ENCODE measurements around the gene TJP1.
"Not testable (repeated sequence)": the region's sequence is repeated elsewhere in the genome, so short reads cannot be mapped to it uniquely, and the experiment has no call there.

Gene TJP1

DNA sequence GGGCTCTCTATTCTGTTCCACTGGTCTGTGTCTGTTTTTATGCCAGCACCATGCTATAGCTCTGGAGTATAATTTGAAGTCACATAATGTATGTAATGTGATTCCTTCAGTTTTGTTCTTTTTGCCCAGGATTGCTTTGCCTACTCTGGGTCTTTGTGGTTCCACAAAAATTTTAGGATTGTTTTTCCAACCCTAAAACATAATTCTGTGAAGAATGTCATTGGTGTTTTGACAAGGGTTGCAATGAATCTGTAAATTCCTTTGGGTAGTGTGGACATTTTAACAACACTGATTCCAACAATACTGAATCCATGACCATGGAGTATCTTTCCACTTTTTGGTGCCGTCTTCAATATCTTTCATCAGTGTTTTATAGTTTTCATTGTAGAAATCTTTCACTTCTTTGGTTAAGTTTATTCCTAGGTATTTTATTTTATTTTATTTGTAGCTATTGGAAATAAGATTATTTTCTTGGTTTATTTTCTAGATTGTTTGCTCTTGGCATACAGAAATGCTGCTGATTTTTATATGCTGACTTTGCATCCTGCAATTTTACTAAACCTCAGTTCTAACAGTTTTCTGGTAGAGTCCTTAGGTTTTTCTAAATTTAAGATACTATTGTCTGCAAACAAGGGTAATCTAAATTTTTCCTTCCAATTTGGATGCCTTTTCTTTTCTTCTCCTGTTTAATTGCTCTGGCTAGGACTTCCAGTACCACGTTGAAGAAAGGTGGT is 29.7 kb downstream of the TJP1 start:
- no peak for DNase-seq

DNA sequence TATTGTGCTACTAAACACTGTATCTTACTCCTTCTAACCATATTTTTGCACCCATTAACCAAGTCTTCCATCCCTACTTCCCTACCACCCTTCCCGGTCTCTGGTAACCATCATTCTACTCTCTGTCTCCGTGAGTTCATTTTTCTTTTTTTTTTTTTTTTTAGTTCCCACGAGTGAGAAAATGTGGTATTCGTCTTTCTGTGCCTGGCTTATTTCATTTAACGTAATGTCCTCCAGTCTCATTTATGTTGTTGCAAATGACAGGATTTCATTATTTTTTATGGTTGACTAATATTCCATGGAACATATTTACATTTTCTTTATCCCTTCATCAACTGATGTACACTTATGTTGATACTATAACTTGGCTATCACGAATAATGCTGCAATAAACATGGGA is 31.7 kb downstream of the TJP1 start:
- DNase-seq, result no peak

DNA sequence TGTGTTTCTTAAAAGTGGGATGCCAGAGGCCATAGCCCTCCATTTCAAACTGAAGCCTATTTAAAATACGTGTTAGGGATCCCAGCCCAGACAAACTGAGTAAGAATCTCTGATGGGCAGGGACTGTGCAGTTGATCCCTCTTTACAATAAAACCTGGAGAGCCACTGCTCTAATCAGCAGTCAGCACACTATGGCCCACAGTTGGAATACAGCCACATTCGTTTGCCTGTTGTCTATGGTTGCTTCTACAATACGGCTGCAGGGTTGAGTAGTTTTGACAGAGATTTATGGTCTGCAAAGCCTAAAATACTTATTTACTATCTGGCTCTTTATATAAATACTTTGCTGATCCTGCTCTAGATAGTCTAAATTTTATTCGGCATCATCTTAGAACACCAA is 32.4 kb downstream of the TJP1 start:
- no peak for DNase-seq

DNA sequence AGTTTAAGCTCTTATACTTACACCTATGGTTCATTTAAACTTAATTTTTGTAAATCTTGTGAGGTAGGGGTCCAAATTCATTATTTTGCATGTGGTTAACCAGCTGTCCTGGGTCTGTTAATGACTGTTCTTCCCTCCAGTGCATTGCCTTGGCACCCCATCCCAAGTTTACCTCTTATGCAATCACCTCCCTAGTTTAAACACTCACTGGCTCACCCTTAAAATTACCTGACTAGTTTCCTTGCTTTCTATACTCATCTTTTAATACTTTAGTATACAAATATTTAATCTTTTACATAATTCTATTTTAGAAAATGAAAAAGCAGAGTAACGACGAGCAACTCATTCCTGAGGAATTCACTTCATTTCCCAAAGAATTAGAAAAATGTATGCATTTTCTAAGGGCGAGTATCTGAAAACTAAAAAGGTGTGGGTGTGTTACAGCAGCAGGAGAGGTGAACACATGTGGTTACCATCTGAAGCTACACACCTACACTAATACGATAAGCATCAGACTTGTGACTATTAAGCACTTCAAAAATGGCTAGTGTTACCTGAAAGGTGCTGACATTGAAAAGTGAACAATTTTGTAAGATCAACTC is 33.7 kb downstream of the TJP1 start:
- DNase-seq, result no peak

DNA sequence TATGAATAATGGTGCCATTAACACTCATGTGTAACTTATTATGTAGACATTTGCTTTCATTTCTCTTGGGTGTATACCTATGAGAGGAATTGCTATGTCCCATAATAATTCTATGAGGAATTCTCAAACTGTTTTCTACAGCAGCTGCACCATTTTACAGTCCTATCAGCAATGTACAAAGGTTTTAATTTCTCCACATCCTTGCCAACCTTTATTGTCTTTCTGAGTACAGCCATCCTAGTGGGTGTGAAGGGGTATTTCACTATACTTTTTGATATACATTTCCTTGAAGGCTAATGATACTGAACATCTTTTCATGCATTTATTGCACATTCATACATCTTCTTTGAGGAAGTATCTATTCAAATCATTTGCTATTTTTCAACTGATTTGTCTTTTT is 34.5 kb downstream of the TJP1 start:
- DNase-seq, result no peak

DNA sequence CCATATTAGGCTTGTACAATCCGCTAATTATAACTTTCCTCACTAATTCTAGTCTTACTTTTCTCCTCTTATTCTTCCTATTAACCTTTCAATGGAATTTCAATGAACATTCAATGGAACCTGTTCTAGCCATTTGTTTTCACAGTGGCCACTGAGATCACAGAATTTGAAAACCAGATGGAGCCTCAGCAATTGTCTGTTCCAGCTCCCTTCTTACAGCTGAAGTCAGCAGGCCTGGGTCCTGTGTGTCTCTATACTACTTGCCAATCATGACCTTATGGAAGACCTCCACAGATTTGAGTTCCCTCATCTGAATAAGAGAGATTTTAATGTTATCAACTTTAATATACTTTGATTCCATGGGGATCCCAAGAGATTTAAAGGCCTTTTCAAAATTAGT is 36.6 kb downstream of the TJP1 start:
- DNase-seq, result no peak

DNA sequence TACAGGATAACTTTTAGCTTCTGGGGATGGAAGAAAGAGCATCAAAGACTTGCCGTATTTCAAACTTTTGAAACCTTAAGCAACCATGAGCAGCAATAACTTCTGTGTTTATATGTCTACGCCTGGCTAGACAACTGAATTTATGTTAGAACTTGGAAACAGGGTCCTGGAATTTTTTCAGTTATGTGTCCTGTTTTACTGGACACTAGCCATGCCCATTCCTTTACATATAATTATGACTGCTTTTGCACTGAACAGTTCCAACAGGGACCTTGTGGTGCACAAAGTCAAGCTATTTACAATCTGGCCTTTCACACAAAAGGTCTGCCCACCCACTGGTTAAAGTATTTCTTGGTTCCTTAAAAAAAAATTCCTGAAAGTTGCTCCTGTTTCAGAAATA is 37.1 kb downstream of the TJP1 start:
- no peak for DNase-seq

DNA sequence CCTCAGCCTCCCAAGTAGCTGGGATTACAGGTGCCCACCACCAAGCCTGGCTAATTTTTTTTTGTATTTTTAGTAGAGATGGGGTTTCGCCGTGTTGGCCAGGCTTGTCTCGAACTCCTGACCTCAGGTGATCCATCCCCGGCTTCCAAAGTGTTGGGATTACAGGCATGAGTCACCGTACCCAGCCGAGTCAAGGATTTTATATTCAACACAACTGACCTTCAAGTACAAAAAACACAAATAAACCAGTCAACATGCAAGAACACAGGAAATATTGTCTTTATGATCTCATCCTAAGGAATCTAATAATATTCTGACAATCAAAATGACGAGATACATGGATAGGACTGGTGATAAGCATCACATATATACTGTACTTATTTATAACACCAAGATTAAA is 37.9 kb downstream of the TJP1 start:
- no peak for DNase-seq

DNA sequence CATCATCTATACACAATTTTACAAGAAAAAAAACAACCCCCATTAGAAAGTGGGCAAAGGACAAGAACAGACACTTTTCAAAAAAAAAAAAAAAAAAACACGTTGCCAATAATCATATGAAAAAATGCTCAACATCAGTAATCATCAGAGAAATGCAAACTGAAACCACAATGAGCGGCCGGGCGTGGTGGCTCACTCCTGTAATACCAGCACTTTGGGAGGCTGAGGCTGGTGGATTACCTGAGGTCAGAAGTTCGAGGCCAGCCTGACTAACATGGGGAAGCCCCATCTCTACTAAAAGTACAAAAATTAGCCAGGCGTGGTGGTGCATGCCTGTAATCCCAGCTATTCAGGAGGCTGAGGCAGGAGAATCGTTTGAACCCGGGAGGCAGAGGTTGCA is 39.5 kb downstream of the TJP1 start:
- DNase-seq, result not testable (repeated sequence)

DNA sequence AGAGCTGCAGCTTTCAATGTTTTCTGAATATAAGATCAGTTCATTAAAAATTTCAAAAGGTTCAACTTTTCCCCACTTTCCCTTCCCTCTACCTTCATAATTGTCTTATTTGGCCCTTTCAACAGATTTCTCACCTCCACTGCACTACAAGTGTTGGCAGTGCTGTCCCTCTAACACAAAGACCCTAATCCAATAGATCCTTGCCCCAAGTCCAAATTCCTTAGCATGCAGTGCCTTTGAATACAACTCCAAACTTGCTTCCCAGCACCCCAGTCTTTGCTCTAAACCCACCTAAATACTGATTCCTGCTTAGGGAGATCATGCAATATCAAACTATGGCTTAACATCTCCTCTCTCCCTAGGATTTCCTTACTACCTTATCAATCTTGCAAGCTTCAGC is 43.9 kb downstream of the TJP1 start:
- DNase-seq, result no peak

DNA sequence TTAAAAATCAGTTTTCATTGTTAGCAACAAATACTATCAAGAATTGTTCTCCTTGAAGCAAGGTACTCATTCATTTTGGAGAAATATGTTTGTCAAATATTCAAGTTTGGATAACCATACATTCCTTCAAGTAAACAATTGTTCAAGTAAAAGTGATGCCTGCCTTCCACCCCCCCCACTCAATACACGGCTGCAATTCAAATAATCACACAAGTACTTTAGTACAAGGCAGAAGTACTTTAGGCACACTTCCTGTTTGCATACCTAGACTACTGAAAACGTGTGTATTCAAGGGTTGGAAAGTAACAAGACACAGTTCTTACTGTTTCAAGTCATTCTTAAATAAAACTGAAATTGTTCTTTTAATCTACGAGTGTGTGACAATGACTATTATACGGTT is 45.4 kb downstream of the TJP1 start:
- DNase-seq, result no peak

DNA sequence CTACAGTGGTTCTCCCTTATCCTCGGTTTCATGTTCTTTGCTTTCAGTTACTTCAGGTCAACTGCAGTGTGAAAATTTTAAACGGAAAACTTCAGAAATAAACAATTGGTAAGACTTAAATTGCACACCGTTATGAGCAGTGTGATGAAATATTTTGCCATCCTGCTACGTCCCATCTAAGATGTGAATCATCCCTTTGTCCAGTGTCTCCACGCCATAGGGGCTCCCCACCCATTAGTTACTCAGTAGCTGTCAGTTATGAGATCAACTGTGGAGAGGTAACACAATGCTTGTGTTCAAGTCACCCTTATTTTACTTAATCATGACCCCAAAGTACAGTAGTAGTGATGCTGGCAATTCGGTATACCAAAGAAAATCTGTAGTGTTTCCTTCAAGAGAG is 47.4 kb downstream of the TJP1 start:
- DNase-seq, result no peak

DNA sequence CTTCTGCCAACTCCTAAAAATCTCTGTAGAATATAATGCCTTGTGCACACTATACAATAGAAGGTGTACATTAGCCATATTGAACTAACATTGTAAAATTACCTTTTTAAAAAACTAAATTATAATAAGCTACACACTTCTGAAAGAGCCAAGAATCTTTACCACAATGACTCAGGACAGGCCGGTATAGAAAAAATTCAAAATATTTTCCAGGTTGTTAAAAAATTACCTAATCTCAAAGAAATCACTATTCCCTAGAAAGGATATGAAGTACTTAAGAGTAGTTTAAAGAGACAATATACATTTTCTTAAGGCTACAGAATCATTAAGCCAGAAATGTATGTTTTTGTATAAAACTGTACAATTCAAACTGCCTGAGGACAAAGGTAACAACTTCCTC is 48.5 kb downstream of the TJP1 start:
- DNase-seq, result no peak

DNA sequence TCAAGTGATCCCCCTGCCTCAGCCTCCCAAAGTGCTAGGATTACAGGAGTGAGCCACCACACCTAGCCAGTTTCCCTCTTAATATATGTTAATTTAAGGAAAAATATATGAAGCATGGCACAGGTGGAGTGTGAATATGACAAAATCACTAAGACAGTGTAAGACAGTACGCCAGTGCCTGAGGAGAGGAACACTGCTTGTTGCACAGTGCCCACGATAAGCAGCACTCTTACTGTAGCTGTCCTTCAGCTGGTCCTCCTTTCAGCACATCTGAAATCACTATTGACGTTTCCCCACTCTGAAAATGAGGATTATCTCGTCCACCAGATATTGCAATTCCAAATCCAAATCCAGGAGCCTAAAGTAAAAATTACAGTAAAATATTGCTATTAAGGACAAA is 49.3 kb downstream of the TJP1 start:
- no peak for DNase-seq

DNA sequence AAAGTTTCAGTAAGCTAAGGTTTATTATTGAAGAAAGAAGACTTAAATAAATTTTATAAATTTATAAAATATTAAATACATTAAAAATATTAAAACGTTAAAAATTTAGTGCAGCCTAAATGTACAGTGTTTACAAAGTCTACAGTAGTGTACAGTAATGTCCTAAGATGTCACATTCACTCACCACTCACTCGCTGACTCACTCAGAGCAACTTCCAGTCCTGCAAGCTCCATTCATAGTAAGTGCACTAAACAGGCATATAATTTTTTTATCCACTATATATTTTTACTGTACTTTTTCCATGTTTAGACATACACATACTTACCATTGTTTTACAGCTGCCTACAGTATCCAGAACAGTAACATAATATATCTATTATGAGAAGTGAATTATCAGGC is 51.5 kb downstream of the TJP1 start:
- no peak for DNase-seq

DNA sequence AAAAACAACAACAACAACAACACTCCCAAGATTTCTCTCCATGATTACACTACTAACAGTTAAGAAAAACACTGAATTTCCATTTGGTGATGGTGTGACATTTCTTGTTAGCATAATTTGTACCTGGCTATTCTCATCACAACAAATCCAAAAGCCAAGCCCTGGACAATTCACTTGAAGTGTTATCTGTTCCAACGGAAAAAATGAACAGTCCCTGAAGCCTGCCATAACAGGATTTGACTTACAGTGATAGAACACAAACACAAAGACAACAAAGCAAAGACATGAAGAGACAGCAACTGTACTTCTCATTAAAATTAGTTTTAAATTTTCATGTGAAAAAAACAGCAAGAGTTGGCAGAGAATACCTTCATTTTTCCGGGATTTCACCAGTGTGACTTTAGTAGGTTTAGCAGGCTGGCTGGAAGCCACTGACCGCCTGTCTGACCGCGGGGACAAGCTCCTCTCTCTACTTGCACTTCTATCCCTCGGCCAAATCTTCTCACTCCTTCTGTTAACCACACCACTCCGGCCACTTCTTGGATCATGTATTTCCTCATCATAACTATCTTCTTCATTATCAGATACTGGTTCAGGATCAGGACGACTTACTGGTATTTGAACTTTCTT is 56.3 kb downstream of the TJP1 start:
- no peak for DNase-seq

DNA sequence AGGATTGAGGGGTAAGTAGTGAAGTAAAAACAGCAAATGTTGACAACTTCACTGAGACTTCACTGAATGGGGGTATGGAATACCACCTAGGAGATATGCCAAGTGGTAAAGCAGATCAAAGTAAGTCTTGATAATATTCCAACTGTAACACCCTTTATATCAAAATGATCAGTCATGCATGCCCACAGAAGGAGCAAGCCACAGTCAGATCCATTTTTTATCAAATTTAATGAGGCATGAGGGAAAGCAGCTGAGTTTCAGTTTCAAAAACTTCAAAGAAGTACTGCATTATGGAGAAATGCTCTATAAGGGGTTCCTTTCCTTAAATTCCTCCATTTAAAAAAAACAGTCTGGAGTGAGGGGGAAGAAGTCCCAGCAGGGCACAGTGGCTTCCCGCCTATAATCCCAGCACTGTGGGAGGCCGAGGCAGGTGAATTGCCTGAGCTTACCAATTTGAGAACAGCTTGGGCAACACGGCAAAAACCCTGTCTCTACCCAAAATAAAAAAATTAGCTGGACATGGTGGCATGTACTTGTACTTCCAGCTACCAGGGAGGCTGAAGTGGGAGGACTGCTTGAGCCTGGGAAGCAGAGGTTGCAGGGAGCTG is 56.9 kb downstream of the TJP1 start:
- no peak for DNase-seq

DNA sequence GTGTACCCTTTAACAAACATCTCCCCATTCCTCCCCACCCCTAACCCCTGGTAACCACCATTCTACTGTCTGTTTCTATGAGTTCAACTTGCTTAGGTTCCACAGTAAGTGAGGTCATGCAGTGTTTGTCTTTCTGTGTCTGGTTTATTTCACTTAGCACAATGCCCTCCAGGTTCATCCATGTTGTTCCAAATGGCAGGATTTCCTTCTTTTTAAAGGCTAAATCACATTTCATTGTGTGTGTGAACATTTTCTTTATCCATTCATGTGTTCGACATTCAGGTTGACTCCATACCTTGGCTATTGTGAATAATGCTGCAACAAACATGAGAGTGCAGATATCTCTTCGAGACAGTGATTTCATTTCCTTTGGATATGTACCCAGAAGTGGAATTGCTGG is 62.7 kb downstream of the TJP1 start:
- DNase-seq, result no peak

DNA sequence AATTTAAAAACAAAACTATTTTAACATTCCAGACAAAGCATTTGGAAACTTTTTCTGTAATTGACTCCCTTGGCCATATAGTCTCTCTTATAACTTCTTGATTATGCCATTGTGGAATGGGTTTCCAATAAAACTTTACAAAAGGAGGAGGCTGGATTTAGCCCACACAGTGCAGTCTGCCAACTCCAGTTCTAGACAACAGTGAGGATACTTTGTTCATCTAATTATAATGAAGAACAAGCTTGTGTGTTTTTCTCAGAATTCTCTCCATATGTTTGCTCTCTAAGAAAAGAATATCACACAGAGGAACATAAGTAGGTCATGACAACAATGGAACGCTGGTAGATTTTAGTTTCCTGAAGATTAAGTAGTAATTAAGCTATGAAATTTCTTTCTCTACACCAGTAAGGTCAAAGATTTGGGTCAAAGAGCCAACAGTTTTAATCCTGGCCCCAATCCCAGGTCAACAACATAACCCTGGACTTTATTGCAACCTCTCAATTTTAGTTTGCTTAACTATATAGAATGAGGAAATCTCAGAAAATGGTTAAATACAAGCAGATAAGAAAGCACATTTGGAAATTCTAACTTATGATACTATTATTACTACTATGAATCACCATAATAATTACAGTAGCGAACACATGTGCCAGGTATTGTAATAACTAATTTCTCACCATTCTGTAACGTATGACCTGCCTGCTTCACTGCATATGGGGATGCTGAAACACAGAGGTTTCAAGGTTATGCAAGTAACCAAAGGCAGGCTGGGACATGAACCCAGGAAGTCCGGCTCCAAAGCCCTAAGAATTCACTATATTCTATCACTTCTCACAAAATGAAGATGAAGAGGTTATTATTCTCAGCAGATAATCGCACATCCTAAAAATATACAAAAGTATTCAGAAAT is 65.7 kb downstream of the TJP1 start:
- no peak for DNase-seq

DNA sequence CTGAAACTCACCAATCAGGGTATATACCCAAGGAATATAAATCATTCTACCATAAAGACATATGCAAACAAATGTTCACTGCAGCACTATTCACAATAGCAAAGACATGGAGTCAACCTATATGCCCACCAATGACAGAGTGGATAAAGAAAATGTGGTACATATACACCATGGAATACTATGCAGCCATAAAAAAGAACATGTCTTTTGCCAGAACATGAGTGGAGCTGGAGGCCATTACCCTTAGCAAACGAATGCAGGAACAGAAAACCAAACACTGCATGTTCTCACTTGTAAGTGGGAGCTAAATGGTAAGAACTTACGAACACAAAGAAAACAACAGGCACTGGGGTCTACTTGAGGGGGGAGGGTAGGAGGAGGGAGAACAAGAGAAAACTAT is 68.3 kb downstream of the TJP1 start:
- not testable (repeated sequence) for DNase-seq

DNA sequence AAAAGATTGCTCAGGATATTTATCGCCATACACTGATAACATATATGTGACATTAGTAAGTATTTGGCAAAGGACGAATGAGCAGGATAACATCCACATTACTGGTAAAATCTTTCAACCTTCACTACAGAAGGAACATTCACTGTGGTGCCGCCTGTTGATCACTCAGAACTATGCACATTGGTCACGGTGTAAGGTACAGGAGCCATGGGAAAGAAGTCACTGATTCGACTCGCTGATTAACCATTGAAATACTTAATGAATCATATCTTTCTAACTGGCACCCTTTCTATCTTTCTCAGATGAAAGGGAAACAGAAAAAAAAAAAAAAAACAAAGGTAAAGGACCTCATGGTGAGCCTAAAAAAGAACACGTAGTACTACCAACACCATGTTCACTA is 68.8 kb downstream of the TJP1 start:
- DNase-seq, result no peak

DNA sequence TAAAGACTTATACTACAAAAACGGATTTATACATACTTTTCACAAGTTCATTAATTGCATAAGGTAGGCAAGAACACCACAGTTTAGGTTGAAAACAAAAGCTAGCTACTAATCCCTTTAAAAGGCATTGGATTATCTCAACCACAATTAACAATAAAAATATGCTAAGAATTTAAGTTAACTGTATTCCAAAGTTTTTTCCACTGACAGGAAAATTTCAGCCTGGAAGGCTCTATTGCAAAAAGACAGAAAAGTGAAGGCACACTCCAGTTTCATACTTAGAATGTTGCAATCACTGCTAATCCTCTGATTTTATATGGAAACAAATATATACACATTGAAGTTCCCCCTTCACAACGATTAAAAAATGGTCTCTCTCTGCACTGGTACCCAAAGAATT is 71.5 kb downstream of the TJP1 start:
- DNase-seq, result no peak

Data from NCI-H1436 (cell line).